Mesenchymal stem cell (in vitro differentiated cells and primary cell): ENCODE data around the gene ZNF79. TPM values are rescaled to one million over a fixed set of nuclear protein-coding genes. Genes with fewer than 3 reads are reported as not detected.

Experiments
- DNase-seq: peaks from one replicate; pipeline ENCODE4 v3.0.0-alpha.2; 2013
- H2AFZ ChIP-seq: one replicate; pipeline ENCODE4 v1.6.1; 2013; ENCODE audit warnings: low read depth, mild to moderate bottlenecking, control low read depth, inconsistent platforms, low read length, moderate library complexity
- H2AK5ac ChIP-seq: 2 replicates; pipeline ENCODE4 v1.6.1; 2013; ENCODE audit warnings: low read length, moderate library complexity, mild to moderate bottlenecking, inconsistent platforms; ENCODE audit not compliant: severe bottlenecking
- H2BK120ac ChIP-seq: one replicate; pipeline ENCODE4 v1.6.1; 2013; ENCODE audit warnings: low read depth, mild to moderate bottlenecking, inconsistent platforms, low read length, moderate library complexity
- H2BK12ac ChIP-seq, 2 experiments: one replicate each; pipeline ENCODE4 v1.6.1; 2013; ENCODE audit warnings: inconsistent platforms in 2 of 2, low read length in 2 of 2, mild to moderate bottlenecking in 2 of 2, moderate library complexity in 2 of 2, control low read depth in 1 of 2
- H2BK15ac ChIP-seq: one replicate; pipeline ENCODE4 v1.6.1; 2013; ENCODE audit warnings: mild to moderate bottlenecking, low read depth, inconsistent platforms; ENCODE audit not compliant: poor library complexity, severe bottlenecking
- H2BK5ac ChIP-seq: 2 replicates; pipeline ENCODE4 v1.6.1; 2013; ENCODE audit warnings: low read depth, mild to moderate bottlenecking, low read length, control low read depth, inconsistent platforms; ENCODE audit not compliant: poor library complexity, severe bottlenecking
- H3K14ac ChIP-seq, 2 experiments: one replicate each; pipeline ENCODE4 v1.6.1; 2013; ENCODE audit warnings: inconsistent platforms in 2 of 2, low read length in 2 of 2, control low read depth in 1 of 2, mild to moderate bottlenecking in 1 of 2, moderate library complexity in 1 of 2
- H3K18ac ChIP-seq, 2 experiments: one replicate each; pipeline ENCODE4 v1.6.1; 2013; ENCODE audit warnings: inconsistent platforms in 2 of 2, low read length in 2 of 2, control low read depth in 1 of 2, low read depth in 1 of 2, mild to moderate bottlenecking in 1 of 2
- H3K23ac ChIP-seq, 2 experiments: one replicate each; pipeline ENCODE4 v1.6.1; 2013; ENCODE audit warnings: inconsistent platforms in 2 of 2, low read length in 2 of 2, mild to moderate bottlenecking in 2 of 2, moderate library complexity in 2 of 2, control low read depth in 1 of 2
- H3K27ac ChIP-seq: 2 replicates; pipeline ENCODE4 v1.5.1; 2013; ENCODE audit warnings: mild to moderate bottlenecking, moderate library complexity, low read length, control low read depth, inconsistent platforms; ENCODE audit not compliant: poor library complexity, severe bottlenecking
- H3K27me3 ChIP-seq, 2 experiments: 2 replicates each; pipeline versions ENCODE4 v1.6.1 to v1.7.0; 2013; ENCODE audit warnings: low read length in 2 of 2, mild to moderate bottlenecking in 2 of 2, moderate library complexity in 2 of 2, control low read depth in 1 of 2, inconsistent platforms in 1 of 2; ENCODE audit not compliant: control insufficient read depth in 1 of 2, insufficient read depth in 1 of 2
- H3K36me3 ChIP-seq, 2 experiments: 2 replicates each; pipeline versions ENCODE4 v1.6.1 to v1.7.0; 2013; ENCODE audit warnings: low read length in 2 of 2, control low read depth in 1 of 2, inconsistent platforms in 1 of 2, low read depth in 1 of 2, mild to moderate bottlenecking in 1 of 2; ENCODE audit not compliant: insufficient read depth in 2 of 2, control insufficient read depth in 1 of 2
- H3K4ac ChIP-seq, 2 experiments: one replicate each; pipeline ENCODE4 v1.6.1; 2013; ENCODE audit warnings: inconsistent platforms in 2 of 2, low read length in 2 of 2, mild to moderate bottlenecking in 2 of 2, moderate library complexity in 2 of 2, control low read depth in 1 of 2, low read depth in 1 of 2
- H3K4me1 ChIP-seq: 2 replicates; pipeline ENCODE4 v1.6.1; 2013; ENCODE audit warnings: low read depth, low read length, control low read depth; ENCODE audit not compliant: control insufficient read depth, insufficient read depth
- H3K4me2 ChIP-seq: 2 replicates; pipeline ENCODE4 v1.6.1; 2013; ENCODE audit warnings: low read length, mild to moderate bottlenecking, inconsistent platforms; ENCODE audit not compliant: poor library complexity, severe bottlenecking
- H3K4me3 ChIP-seq, 2 experiments: 2 replicates each; pipeline versions ENCODE4 v1.5.1 to v1.7.0; 2013; ENCODE audit warnings: low read length in 2 of 2, mild to moderate bottlenecking in 2 of 2, control low read depth in 1 of 2, low read depth in 1 of 2; ENCODE audit not compliant: insufficient read depth in 1 of 2
- H3K79me1 ChIP-seq: replicated peaks from 2 replicates; pipeline ENCODE4 v1.6.1; 2013; ENCODE audit warnings: mild to moderate bottlenecking, control low read depth, low read length, inconsistent platforms; ENCODE audit not compliant: poor library complexity, severe bottlenecking
- H3K9ac ChIP-seq: 2 replicates; pipeline ENCODE4 v1.7.0; 2013; ENCODE audit warnings: mild to moderate bottlenecking, low read length, moderate library complexity
- H3K9me3 ChIP-seq: 2 replicates; pipeline ENCODE4 v1.7.0; 2013; ENCODE audit warnings: mild to moderate bottlenecking, low read length; ENCODE audit not compliant: control insufficient read depth
- H4K8ac ChIP-seq: one replicate; pipeline ENCODE4 v1.6.1; 2013; ENCODE audit warnings: inconsistent platforms, mild to moderate bottlenecking, low read length, moderate library complexity
- H4K91ac ChIP-seq: one replicate; pipeline ENCODE4 v1.6.1; 2013; ENCODE audit warnings: mild to moderate bottlenecking, low read length, inconsistent platforms
- WGBS: methylation state at CpG from one replicate; pipeline ENCODE4 v1.1.7; 2013; ENCODE audit warnings: mixed read lengths; 5-methylcytosine and 5-hydroxymethylcytosine counted together
- small RNA-seq: library from polyadenylated mRNA; stranded (forward); fragments of <200 nt; extraction: miRNeasy Mini kit (QIAGEN cat#:217004); gene quantifications from one replicate; pipeline ENCODE3, GENCODE V24; 2013; ENCODE audit warnings: low read depth

Gene ZNF79

DNA sequence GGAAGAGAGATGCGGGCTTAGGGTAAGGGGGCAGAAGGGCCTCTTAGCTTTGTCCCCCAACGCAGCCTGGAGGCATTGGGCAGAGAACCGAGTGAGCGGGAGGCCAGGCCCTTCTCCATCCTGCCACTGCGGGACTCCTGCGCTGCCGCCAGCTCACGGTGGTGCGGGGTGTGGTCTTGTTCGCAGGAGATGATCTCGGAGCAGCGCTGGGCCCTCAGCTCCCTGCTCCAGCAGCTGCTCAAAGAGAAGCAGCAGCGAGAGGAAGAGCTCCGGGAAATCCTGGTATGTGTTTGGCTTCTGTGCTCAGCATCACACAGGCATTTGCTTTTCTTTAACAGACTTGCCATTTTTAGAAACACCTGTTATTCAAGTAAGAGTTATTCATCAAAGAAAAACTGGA is 68.4 kb downstream of the ZNF79 start:
- no peaks in the 10 kb centered on the region for H3K27me3 ChIP-seq
- no peak overlapping the region for H4K91ac ChIP-seq
- H3K23ac ChIP-seq: no peak overlapping the region
- no peak overlapping the region for H3K4ac ChIP-seq
- no peak overlapping the region for H4K8ac ChIP-seq
- peaks cover 72 to 75% of the 10 kb centered on the region in 2 experiments for H3K36me3 ChIP-seq
- H3K9me3 ChIP-seq: no peaks in the 10 kb centered on the region
- peaks cover 53% of the 10 kb centered on the region for H3K4me1 ChIP-seq
- no peak overlapping the region for H2AFZ ChIP-seq
- H3K4me3 ChIP-seq: no peak overlapping the region
- H3K4me2 ChIP-seq: no peak overlapping the region
- peaks cover 15% of the 10 kb centered on the region for H3K79me1 ChIP-seq
- 91% methylated on average over 14 of the region's 14 CpGs for WGBS
- no peak overlapping the region for H3K14ac ChIP-seq
- H2BK12ac ChIP-seq: no peak overlapping the region
- no peak for DNase-seq
- peak overlapping the region; percentile 42 for H2AK5ac ChIP-seq
- H3K9ac ChIP-seq: no peak overlapping the region
- no peak overlapping the region for H3K27ac ChIP-seq
- H3K18ac ChIP-seq: no peak overlapping the region
- H2BK120ac ChIP-seq: no peak overlapping the region
- no peak overlapping the region for H2BK15ac ChIP-seq
- H2BK5ac ChIP-seq: no peak overlapping the region

DNA sequence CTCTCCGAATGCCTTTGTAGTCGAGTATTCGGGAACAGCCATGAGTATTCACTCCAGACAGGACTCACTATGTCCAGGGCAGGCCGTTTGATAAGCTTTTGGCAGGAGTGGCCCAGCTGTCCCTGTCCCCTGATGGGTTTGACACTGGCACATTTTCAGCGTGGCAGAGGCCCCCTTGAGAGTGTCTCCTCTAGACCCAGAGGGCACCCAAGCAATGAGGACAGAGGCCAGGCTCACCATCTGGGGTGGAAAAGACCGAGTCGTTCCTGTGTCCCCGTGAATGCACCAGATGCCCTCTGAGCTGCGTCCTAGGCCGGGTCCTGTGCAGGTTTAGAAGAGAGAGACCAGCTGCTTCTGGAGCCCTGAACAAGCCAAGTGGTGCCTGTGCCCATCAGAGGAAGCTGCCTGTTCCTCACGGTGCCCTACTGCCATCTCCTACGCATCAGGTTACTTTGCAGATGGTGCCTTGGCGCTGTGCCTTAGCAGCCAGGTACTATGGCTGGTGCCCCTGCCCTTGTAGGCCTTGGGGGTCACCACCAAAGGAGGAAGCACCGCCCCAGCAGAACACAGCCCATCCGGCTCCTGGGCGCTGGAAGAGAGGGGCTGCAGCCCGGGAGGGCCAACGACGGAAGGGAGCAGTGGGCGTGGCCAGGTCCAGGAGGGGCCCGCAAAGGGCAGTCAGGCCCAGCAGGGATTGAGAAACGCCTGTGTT is 69.6 kb downstream of the ZNF79 start:
- Histone ChIP-seq H3K79me1 (peaks cover 17% of the 10 kb centered on the region), H3K4me2 (no peak overlapping the region), H3K4ac (no peak overlapping the region), H4K91ac (no peak overlapping the region), H3K27me3 (no peaks in the 10 kb centered on the region), H3K4me1 (peaks cover 60% of the 10 kb centered on the region), H2AFZ (no peak overlapping the region), H2BK15ac (no peak overlapping the region), H2BK5ac (no peak overlapping the region), H4K8ac (no peak overlapping the region), H2AK5ac (peak overlapping the region; percentile 10), H3K18ac (no peak overlapping the region), H3K27ac (no peak overlapping the region), H3K9ac (no peak overlapping the region), H2BK120ac (no peak overlapping the region), H3K14ac (no peak overlapping the region), H3K23ac (no peak overlapping the region), H3K36me3 (peaks cover 72 to 78% of the 10 kb centered on the region in 2 experiments), H2BK12ac (no peak overlapping the region), H3K9me3 (no peaks in the 10 kb centered on the region), H3K4me3 (no peak overlapping the region)
- 96% methylated on average over 22 of the region's 22 CpGs for WGBS
- no peak for DNase-seq

DNA sequence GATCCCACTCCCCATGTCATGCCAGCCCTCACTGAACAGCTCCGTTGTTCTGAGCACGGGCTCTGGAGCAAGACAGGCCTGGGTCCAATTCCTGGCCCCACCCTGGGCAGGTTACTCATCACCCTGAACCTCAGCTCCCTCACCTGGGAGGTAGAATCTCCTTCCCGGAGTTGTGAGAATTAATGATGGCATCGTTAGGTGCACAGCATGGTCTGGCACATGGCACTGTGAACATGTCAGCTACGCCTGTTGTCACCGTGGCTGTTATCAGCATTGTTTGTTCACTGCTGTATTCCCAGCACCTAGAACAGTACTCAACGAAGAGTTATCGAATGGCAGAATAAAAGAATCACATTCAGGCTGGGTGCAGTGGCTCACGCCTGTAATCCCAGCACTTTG is 70.1 kb downstream of the ZNF79 start:
- Histone ChIP-seq H3K79me1 (peaks cover 16% of the 10 kb centered on the region), H3K18ac (no peak overlapping the region), H3K9me3 (no peaks in the 10 kb centered on the region), H3K27ac (no peak overlapping the region), H2BK15ac (no peak overlapping the region), H3K27me3 (no peaks in the 10 kb centered on the region), H4K91ac (no peak overlapping the region), H3K4ac (no peak overlapping the region), H3K4me1 (peaks cover 59% of the 10 kb centered on the region), H3K4me2 (no peak overlapping the region), H3K9ac (no peak overlapping the region), H2AFZ (no peak overlapping the region), H3K4me3 (no peak overlapping the region), H2BK12ac (no peak overlapping the region), H3K14ac (no peak overlapping the region), H4K8ac (no peak overlapping the region), H3K36me3 (peaks cover 67 to 73% of the 10 kb centered on the region in 2 experiments), H2BK5ac (no peak overlapping the region), H2BK120ac (no peak overlapping the region), H2AK5ac (no peak overlapping the region), H3K23ac (no peak overlapping the region)
- WGBS: 95% methylated on average over 9 of the region's 9 CpGs
- no peak for DNase-seq

Small RNAs within 50 kb of the gene (small RNA-seq; reads per million reads assigned to genes)
- not detected for gene RF00019
- gene SNORA65: 373 reads per million, percentile 96 among the genes with 10 or more reads in this experiment
